NCI-H510A treated with DMSO at 0.1 percent for 48 hours (cell line): ENCODE results near the gene CTSS.
"Not testable (repeated sequence)": the region's sequence is repeated elsewhere in the genome, so short reads cannot be mapped to it uniquely, and the experiment has no call there.

Experiments used
- DNase-seq: peaks from one replicate; lab custom pipeline; 2025; lab: John Stamatoyannopoulos, UW

The CTSS gene

DNA sequence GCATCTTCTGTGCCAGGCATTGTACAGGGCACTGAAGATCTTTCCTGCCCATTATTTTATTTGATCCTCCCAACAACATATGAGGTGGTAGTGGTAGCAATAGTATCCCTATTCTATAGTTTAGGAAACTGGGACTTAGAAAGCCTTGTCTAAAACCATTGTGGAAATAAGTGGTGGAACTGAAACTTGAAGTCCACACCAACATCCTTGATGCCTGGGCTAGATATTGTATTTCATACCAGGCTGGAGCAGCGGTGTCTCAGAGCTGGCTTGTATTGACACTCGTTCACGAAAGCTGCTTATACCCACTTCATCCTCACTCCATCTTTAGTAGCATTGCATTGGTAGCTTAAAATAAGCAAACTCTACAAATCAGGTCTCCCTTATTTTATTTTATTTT lies 9.7 kb upstream of the CTSS start:
- DNase-seq, result no peak

DNA sequence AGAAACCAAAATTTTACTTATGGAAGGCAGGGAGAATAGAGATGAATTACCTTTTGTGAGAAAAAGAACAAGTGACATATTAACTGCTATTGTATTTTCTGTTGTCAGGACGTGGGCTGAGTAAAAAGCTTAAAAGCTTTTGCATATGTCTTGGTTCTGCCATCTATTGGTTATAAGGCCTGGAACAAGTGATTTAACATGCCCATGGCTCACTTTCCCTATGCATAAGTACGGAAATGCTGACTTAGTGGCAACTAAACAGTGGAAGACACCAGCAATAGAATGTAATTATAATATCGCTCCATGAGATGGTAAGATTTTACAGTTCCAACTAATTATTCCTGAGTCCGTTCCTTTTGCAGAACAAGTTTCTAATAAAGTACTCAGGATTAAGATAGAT lies 6.7 kb upstream of the CTSS start:
- DNase-seq, result no peak

DNA sequence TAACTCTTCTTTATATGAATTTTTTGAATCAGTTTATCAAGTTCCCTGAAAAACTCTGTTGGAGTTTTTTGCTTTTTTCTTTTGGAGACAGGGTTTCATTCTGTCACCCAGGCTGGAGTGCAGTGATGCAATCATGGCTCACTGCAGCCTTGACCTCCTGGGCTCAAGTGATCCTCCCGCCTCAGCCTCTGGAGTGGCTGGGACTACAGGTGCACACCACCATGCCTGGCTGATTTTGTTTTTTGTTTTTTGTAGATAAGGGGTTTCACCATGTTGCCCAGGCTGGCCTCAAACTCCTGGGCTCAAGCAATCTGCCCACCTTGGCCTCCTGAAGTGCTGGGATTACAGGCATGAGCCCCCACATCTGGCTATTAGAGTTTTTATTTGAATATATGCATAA lies 2.1 kb upstream of the CTSS start:
- not testable (repeated sequence) for DNase-seq

DNA sequence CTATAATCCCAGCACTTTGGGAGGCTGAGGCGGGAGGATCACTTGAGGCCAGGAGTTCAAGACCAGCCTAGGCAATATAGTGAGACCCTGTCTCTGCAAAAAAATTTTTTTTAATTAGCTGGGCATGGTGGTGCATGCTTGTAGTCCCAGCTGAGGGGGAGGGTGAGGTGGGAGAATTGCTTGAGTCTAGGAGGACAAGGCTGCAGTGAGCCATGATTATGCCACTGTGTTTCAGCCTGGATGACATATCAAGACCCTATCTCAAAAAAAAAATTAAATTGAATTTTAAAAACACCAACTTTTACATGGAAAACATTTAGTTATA lies 361 bp upstream of the CTSS start:
- not testable (repeated sequence) for DNase-seq

DNA sequence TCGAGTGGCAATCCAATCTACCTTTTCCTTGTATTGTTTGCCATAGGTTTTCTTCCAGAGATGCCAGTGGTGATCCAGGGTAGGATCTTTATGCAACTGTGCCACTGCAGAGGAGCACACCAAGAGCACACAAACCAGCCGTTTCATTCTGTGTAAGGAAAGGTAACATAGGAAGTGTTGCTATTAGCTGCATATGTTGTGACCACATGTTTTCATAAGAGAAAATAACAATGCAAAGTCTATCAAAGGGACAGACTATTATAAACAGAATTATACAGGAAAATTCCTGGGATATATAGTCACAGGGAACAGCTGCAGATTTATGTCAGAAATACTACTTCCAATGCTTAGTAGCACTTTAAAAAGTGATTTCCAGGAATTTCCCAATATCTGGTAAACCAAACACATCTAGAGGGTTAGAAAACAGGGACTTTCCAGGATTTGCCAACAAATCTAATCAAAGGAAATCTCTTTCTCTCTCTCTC lies 919 bp downstream of the CTSS start:
- no peak for DNase-seq

DNA sequence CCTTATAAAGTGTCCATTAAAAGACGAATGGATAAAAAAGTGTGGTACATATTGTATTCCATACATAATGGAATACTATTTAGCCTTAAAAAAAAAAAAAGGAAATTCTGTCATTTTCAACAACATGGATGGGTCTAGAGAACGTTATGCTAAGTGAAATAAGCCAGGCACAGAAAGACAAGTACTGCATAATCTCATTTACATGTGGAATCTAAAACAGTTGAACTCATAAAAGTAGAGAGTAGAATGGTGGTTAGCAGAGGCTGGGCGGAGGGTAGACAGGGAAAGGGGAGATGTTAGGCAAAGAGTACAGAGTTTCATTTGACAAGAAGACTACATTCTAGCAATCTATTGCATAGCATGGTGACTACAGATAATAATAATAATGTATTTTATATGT lies 2.6 kb downstream of the CTSS start:
- DNase-seq, result no peak

DNA sequence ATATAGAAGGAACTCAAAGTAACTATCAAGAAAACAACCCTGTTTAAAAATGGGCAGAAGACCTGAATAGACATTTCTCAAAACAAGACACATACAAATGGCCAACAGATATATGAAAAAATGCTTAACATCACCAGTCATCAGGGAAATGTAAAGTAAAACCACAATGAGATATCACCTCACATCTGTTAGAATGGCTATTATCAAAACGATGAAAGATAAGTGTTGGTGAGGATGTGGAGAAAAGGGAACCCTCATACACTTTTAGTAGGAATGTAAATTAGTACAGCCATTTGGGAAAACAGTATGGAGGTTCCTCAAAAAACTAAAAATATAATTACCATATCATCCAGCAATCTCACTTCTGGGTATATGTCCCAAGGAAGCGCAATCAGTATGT lies 3.0 kb downstream of the CTSS start:
- no peak for DNase-seq

DNA sequence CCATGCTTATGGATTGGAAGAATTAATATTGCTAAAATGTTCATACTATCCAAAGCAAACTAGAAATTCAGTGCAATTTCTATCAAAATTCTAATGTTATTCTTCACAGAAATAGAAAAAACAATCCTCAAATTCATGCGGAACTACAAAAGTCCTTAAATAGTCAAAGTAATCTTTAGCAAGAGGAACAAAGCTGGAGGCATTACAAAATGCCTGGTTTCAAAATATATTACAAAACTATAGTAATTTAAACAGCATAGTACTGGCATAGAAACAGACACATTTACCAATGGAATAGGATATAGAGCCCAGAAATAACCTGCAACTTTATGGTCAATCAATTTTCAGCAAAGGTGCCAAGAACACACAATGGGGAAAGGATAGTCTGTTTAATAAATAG lies 3.8 kb downstream of the CTSS start:
- no peak for DNase-seq

DNA sequence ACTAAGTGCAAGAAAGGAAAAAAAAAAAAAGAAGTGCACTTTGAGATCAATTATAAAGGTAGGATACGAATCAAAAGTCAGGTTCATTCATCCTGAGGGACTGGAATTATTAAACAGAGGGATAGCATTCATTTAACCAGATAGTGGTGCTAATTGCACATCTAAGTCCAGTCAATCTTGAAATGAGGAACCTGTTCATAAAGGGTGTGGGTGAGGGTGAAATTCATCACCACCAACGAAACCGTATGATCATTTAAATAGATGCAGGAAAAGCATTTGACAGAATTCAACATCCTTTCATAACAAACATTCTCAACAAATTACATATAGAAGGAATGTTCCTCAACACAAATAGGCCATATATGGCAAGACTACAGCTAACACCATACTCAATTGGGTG lies 5.6 kb downstream of the CTSS start:
- no peak for DNase-seq

DNA sequence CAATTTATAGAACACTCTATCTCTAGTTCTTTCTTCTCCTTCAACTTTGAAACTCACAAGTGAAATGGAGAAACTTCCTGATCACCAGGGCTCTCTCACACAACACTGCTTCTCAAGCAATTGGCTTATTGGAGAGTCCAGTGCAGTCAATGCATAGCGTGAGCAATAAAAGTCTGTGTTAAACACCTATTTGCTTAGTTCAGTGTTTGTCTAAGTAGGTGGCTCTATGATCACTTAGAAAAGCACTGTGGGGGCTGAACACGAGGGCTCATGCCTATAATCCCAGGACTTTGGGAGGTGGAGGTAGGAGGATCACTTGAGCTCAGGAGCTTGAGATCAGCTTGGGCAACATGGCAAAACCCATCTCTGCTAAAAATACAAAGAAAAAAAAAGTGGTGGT lies 12.2 kb downstream of the CTSS start:
- DNase-seq, result peak; percentile 15

DNA sequence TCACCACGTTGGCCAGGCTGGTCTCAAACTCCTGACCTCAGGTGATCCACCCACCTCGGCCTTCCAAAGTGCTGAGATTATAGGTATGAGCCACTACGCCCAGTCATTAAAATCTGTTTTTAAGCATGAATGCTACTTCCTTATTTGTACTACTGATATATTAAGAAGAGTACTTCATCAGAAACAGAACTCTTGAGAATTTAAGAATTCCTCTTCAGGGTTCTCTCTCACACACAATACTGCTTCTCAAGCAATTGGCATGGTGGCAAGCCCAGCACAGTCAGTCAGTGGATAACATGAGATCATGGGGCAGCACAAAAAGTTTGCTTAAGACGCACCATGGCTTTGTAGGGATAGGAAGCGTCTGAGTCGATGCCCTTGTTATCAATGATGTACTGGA lies 14.1 kb downstream of the CTSS start:
- no peak for DNase-seq

DNA sequence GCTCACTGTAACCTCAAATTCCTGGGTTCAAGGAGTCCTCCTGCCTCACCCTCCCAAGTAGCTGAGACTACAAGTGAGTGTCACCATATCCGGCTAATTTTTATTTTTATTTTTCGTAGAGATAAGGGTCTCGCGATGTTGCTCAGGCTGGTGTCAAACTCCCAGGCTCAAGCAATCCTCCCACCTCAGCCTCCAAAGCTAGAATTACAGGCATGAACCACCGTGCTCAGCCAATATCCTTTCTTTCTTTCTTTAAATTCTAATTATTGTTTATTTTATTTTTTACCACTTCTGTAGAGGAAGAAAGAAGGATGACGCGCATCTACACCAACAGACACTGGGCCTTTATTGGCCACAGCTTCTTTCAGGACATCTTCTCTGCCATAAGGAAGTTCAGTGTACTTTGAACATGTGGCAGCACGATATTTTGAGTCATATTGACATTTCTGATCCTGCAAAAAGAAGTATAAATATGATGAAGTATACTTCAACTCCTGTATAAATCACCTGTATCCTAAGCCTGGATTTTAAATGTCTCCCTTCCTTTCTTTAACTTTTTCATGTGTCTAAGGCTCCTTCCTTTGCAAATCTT lies 15.8 kb downstream of the CTSS start:
- no peak for DNase-seq

DNA sequence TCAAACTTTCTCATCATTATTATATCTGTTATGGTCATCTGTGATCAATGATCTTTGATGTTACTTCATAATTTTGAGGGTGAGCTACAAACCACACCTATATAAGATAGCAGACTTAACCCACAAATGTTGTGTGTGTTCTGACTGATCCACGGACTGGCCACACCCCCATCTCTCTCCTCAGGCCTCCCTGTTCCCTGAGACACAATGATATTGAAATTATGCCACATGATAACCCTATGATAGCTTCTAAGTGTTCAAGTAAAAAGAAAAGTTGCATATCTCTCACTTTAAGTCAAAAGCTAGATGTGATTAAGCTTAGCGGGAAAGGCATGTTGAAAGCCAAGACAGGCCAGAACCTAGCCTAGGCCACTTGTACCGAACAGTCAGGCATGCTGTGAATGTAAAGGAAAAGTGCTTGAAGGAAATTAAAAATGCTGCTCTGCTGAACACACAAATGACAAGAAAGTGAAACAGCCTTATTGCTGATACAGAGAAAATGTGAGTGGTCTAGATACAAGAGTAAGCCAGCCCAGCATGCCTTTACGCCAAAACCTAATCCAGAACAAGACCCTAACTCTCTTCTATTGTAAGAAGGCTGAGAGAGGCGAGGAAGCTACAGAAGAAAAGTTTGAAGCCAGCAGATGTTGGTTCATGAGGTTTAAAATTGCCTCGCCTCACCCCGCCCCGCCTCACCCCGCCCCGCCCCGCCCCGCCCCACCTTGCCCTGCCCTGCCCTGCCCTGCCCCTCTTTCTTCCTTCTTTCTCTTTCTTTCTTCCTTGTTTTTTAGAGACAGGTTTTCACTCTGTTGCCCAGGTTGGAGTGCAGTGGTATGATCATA lies 16.5 kb downstream of the CTSS start:
- DNase-seq, result no peak

DNA sequence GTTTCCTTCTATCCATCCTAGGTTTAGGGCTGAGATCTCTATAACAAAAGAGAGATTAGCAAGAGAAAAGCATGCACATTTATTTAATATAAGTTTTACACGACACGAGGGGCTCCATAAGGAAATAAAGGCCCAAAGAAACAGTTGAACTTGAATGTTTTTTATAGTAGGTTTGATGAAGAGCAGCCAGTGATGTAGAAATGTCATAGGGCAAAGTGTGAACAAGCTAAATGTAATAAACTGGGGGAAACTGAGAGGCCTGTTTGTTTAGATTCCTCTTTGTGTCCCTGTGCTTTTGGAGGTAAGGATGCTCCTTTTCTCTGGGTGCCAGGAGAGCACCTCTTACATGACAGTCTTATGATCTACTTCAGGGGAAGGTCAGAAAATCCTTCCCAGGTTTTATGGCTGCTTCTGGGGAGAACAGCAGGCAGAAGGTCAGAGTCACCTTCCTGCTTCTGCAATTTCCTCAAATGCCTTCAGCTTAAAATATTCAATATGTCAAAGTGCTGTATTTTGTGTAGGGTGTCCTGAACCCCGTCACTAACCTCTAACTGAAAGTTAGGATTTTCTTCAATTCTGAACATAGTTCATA lies 35.4 kb downstream of the CTSS start:
- DNase-seq, result no peak

DNA sequence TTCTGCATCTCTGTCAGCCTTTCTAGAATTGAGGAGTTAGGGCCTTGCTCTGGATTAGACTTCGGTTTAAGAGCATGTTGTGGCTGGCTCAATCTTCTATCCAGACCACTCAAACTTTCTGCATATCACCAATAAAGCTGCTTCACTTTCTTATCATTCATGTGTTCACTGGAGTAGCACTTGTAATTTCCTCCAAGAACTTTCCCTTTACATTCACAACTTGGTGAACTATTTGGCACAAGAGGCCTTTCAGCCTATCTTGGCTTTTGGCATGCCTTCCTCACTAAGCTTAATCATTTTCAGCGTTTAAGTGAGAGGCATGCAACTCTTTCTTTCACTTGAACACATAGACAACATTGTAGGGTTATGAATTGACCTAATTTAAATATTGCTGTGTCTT lies 41.2 kb downstream of the CTSS start:
- no peak for DNase-seq

DNA sequence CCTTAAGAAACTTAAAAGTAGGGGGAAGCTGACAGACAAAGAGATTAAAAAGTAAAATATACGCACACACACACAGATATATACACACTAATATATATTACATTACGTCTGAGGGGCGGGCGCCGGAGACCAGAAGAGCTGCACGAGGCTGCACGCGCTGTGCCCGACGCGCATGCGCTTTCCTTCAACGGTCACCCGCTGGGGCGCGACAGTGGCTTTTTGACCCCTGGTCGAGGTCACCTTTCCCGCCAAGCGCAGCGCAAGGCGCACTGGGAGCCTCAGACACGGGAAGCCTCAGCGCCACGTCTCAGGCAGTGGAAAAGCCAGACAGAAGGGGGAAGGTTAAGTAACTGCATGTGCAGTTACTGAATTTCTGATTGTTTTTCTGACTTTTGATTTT lies 44.9 kb downstream of the CTSS start, which contains the start of gene HORMAD1:
HORMAD1 (minus strand) TSS at position 193 of the 400 bp plus-strand sequence. CDS start 1,390 bp downstream, outside the sequence.
- DNase-seq, result no peak

DNA sequence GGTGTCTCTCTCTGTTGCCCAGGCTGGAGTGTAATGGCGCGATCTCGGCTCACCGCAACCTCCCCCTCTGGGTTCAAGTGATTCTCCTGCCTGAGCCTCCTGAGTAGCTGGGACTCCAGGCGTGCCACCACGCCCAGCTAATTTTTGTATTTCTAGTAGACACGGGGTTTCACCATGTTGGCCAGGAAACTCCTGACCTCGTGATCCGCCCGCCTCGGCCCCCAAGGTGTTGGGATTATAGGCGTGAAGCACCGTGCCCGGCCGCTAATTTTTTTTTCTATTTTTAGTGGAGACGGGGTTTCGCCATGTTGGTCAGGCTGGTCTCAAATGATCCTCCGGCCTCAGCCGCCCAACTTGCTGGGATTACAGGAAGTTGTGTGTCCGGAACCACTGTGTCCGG lies 45.5 kb downstream of the CTSS start:
- DNase-seq, result no peak

DNA sequence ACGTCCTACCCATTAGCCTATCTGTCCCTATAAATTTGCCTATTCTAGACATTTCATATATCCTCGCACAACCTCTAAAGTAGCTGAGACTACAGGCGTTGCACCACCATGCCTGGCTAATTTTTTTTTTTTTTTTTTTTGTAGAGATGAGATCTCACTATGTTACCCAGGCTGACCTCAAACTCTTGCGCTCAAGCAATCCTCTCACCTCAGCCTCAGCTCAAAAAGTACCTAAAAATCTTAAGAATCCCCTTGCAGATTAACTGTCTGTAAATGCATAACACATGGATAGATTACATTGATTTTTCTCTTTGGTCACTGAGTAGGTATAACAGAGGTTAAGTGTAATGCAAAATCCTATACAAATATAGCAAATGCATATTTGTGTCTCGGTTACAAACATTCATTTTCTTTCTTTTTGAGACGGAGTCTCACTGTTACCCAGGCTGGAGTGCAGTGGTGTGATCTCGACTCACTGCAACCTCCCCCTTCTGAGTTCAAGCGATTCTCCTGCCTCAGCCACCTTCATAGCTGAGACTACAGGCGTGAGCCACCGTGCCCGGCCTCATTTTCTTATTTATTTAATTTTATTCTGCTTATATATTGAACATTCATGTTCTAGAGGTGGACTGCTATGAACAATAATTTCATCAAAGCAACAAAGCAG lies 47.2 kb downstream of the CTSS start:
- DNase-seq, result no peak

DNA sequence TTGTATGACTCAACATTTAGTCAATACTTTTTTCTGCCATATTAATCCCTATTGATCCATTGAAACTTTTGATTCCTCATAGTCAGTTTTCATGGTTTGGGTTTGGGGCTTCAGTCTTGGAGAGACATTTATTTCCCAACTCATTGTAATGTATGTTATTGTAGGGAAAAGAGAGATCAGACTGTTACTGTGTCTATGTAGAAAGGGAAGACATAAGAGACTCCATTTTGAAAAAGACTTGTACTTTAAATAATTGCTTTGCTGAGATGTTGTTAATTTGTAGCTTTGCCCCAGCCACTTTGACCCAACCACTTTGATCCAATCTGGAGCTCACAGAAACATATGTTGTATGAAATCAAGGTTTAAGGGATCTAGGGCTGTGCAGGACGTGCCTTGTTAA lies 56.5 kb downstream of the CTSS start:
- DNase-seq, result not testable (repeated sequence)

DNA sequence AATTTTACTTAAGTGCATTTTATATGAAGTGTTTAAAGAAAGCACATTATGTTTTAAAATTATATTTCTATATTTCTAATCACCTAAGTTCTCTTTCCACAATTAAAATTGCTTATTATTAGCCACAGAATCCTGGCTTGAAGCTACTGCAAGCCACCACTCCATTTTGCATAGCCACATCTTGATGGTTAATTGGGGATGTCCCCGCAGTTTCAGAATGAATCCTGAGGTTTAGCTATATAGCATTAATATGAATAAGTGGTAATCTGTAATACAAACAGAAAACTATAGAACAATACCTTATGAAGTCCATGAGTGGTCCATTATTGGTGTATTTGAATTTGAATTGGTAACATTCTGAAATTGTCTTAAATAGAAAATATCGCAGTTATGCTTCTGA lies 57.0 kb downstream of the CTSS start:
- no peak for DNase-seq

DNA sequence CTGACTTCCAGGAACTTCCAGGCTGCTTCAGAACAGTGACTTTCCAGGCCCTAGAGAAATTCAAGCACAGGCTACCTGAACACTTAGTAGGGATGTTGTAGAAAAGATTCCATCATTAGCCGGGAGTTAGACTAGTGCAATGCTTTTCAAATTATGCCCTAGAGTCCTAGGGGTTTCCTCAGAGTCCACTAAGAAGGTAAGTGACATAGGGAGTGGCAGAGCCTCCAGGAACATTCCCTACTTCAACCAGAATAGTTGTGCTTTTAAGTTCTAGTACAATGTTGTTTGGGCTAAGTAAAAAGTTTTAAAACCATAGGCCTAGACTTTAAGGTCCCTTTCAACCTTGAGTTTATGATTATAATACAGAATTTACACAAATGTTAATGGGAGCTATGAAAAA lies 59.5 kb downstream of the CTSS start:
- DNase-seq, result no peak

DNA sequence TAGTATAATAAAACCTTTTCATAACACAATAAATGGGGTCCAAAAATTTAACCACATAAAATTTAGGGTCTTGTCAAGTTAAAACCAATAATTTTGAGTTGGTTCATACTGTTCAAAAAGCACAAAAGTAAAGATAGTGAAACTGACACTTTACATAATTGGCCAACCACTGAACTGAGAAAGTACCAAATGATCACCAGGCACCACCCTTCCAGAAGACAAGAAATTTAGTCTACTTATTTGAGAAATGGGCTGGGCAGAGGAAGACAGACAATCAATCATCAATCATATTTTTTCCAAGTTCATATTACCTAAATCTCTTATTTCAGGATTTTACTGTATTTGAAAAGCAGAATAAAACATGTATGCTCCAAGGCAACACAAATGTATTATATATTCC lies 62.2 kb downstream of the CTSS start:
- DNase-seq, result no peak
